Liver (tissue), 9 donors: Measurements from ENCODE around the gene SLC18A3. TPM values are rescaled to one million over a fixed set of nuclear protein-coding genes. Genes with fewer than 3 reads are reported as not detected.

ENCODE experiments used
- DNase-seq: peaks from one replicate; pipeline ENCODE4 v3.0.0-alpha.2; 2017; ENCODE audit warnings: low spot score
- H3K27ac ChIP-seq, 2 donors: one replicate each; pipeline ENCODE4 v1.7.0; 2013; ENCODE audit warnings: inconsistent platforms in 2 of 2, low read length in 2 of 2, control low read depth in 1 of 2, low read depth in 1 of 2, mild to moderate bottlenecking in 1 of 2
- H3K27me3 ChIP-seq, 4 donors: one replicate each; pipeline versions ENCODE4 v1.6.1 to v1.7.0; 2013; ENCODE audit warnings: low read length in 3 of 4, inconsistent platforms in 1 of 4, mild to moderate bottlenecking in 1 of 4, moderate library complexity in 1 of 4; ENCODE audit not compliant: control insufficient read depth in 4 of 4, insufficient read depth in 4 of 4
- H3K36me3 ChIP-seq, 4 donors: one replicate each; pipeline versions ENCODE4 v1.6.1 to v1.7.0; 2013; ENCODE audit warnings: low read length in 3 of 4, mild to moderate bottlenecking in 3 of 4, low read depth in 1 of 4, moderate library complexity in 1 of 4; ENCODE audit not compliant: control insufficient read depth in 4 of 4, insufficient read depth in 3 of 4
- H3K4me1 ChIP-seq, 4 donors: one replicate each; pipeline versions ENCODE4 v1.6.1 to v1.7.0; 2013; ENCODE audit warnings: low read length in 3 of 4, mild to moderate bottlenecking in 3 of 4, moderate library complexity in 1 of 4; ENCODE audit not compliant: control insufficient read depth in 4 of 4, insufficient read depth in 4 of 4
- H3K4me3 ChIP-seq, 3 donors: one replicate each; pipeline versions ENCODE4 v1.6.1 to v1.7.0; 2013; ENCODE audit warnings: low read length in 3 of 3, control low read depth in 1 of 3, low read depth in 1 of 3, mild to moderate bottlenecking in 1 of 3
- H3K9ac ChIP-seq, 2 donors: one replicate each; pipeline ENCODE4 v1.7.0; 2013; ENCODE audit warnings: low read length in 2 of 2, mild to moderate bottlenecking in 2 of 2, moderate library complexity in 2 of 2, control low read depth in 1 of 2, low read depth in 1 of 2
- H3K9me3 ChIP-seq, 4 donors: one replicate each; pipeline versions ENCODE4 v1.6.1 to v1.7.0; 2013; ENCODE audit warnings: low read length in 3 of 4; ENCODE audit not compliant: control insufficient read depth in 4 of 4
- ATF3 ChIP-seq: IDR thresholded peaks from 2 replicates; pipeline ENCODE4 v1.6.1; 2016; ENCODE audit warnings: antibody characterized with exemption
- CTCF ChIP-seq: fragments of 150-350 bp; IDR thresholded peaks from 2 replicates; pipeline ENCODE4 v1.5.1; 2017; ENCODE audit warnings: improper control_type of control experiment, low read depth, low read length; ENCODE audit not compliant: missing input control
- EGR1 ChIP-seq, 2 donors: IDR thresholded peaks; 2 replicates each; pipeline ENCODE4 v1.6.1; 2016 to 2018; ENCODE audit warnings: antibody characterized with exemption in 2 of 2, low read depth in 2 of 2
- FOXA1 ChIP-seq: IDR thresholded peaks from 2 replicates; pipeline ENCODE4 v1.6.1; 2016; ENCODE audit warnings: antibody characterized with exemption
- FOXA2 ChIP-seq: IDR thresholded peaks from 2 replicates; pipeline ENCODE4 v1.6.1; 2016; ENCODE audit warnings: antibody characterized with exemption
- GABPA ChIP-seq, 2 donors: IDR thresholded peaks in 1 of 2; conservative IDR thresholded peaks in 1 of 2; 2 replicates each; pipeline ENCODE4 v1.6.1; 2016; ENCODE audit warnings: antibody characterized with exemption in 2 of 2, mild to moderate bottlenecking in 1 of 2, moderate library complexity in 1 of 2
- HNF4A ChIP-seq, 2 donors: conservative IDR thresholded peaks; 2 replicates each; pipeline ENCODE4 v1.6.1; 2016; ENCODE audit warnings: antibody characterized with exemption in 2 of 2, mild to moderate bottlenecking in 2 of 2
- HNF4G ChIP-seq: IDR thresholded peaks from 2 replicates; pipeline ENCODE4 v1.6.1; 2016; ENCODE audit warnings: antibody characterized with exemption
- JUND ChIP-seq, 2 donors: IDR thresholded peaks; 2 replicates each; pipeline ENCODE4 v1.6.1; 2016; ENCODE audit warnings: antibody characterized with exemption in 2 of 2
- MAX ChIP-seq: IDR thresholded peaks from 2 replicates; pipeline ENCODE4 v1.6.1; 2016; ENCODE audit warnings: antibody characterized with exemption
- NR2F2 ChIP-seq: IDR thresholded peaks from 2 replicates; pipeline ENCODE4 v1.6.1; 2016; ENCODE audit warnings: antibody characterized with exemption
- RAD21 ChIP-seq, 2 donors: IDR thresholded peaks; 2 replicates each; pipeline ENCODE4 v1.6.1; 2016; ENCODE audit warnings: antibody characterized with exemption in 2 of 2, mild to moderate bottlenecking in 2 of 2
- REST ChIP-seq: IDR thresholded peaks from 2 replicates; pipeline ENCODE4 v1.6.1; 2016; ENCODE audit warnings: antibody characterized with exemption, mild to moderate bottlenecking
- RXRA ChIP-seq, 2 donors: IDR thresholded peaks; 2 replicates each; pipeline ENCODE4 v1.6.1; 2017 to 2018; ENCODE audit warnings: antibody characterized with exemption in 2 of 2, mild to moderate bottlenecking in 1 of 2
- SP1 ChIP-seq: IDR thresholded peaks from 2 replicates; pipeline ENCODE4 v1.6.1; 2018; ENCODE audit warnings: antibody characterized with exemption, mild to moderate bottlenecking
- TAF1 ChIP-seq: conservative IDR thresholded peaks from 2 replicates; pipeline ENCODE4 v1.6.1; 2016; ENCODE audit warnings: antibody characterized with exemption, mild to moderate bottlenecking
- YY1 ChIP-seq: IDR thresholded peaks from 2 replicates; pipeline ENCODE4 v1.6.1; 2016; ENCODE audit warnings: antibody characterized with exemption, mild to moderate bottlenecking
- ZBTB33 ChIP-seq: IDR thresholded peaks from 2 replicates; pipeline ENCODE4 v1.6.1; 2016; ENCODE audit warnings: antibody characterized with exemption
- WGBS: extraction: QIAGEN DNeasy Blood & Tissue Kit; methylation state at CpG from one replicate; pipeline ENCODE4 v1.1.7; 2013; 5-methylcytosine and 5-hydroxymethylcytosine counted together
- polyA plus RNA-seq, 2 donors: library from polyadenylated mRNA; stranded (reverse) in 1 of 2; unstranded in 1 of 2; fragments of 200-250 nt in 1 of 2; fragments of >200 nt in 1 of 2; fragmentation: Nextera tagmentation in 1 of 2; extraction: Ambion mirVana in 1 of 2; gene quantifications; one replicate each; pipeline versions ENCODE4 v1.2.1 to v1.2.3, GENCODE V29; 2013 to 2015
- total RNA-seq, 2 donors: library from RNA; depleted of rRNA; stranded (reverse); fragments of >200 nt; gene quantifications; one replicate each; pipeline ENCODE4 v1.2.3, GENCODE V29; 2014
- donor health status: healthy.
- donor health status: healthy.
- donor health status: healthy.
- donor health status: healthy.
- donor health status: healthy.

The SLC18A3 gene
- total and polyA plus RNA-seq, 4 donors = not detected

GRCh38 chr10:49596493-49596809 lies 13.7 kb upstream of the SLC18A3 start:
- Histone ChIP-seq H3K27ac (no peak overlapping the region), H3K9me3 (no peaks in the 10 kb centered on the region), H3K4me1 (peaks cover 0 to 2% (median 0%) of the 10 kb centered on the region in 4 donors), H3K9ac (no peak overlapping the region), H3K27me3 (no peaks in the 10 kb centered on the region), H3K4me3 (no peak overlapping the region), H3K36me3 (no peaks in the 10 kb centered on the region)
- peak; percentile 27 for DNase-seq
- WGBS = 45% methylated on average over 3 of the region's 3 CpGs
- TF ChIP-seq MAX (no peak), RXRA (IDR thresholded peaks at IDR 0.05) (no peak), GABPA (IDR thresholded peaks at IDR 0.05 in 1 of 2, conservative IDR thresholded peaks at IDR 0.05 in 1 of 2) (no peak), TAF1 (no peak), FOXA1 (no peak), SP1 (no peak), YY1 (no peak), ZBTB33 (no peak), JUND (IDR thresholded peaks at IDR 0.05) (no peak), CTCF (no peak), FOXA2 (no peak), RAD21 (IDR thresholded peaks at IDR 0.05) (no peak), ATF3 (no peak)

- Histone ChIP-seq H3K36me3 (no peaks in the 10 kb centered on the region), H3K27ac (no peak overlapping the region), H3K9me3 (no peaks in the 10 kb centered on the region), H3K4me3 (no peak overlapping the region), H3K4me1 (peaks cover 0 to 2% (median 0%) of the 10 kb centered on the region in 4 donors), H3K27me3 (peaks cover 0 to 3% (median 0%) of the 10 kb centered on the region in 4 donors), H3K9ac (no peak overlapping the region)
- no peak for DNase-seq
- TF ChIP-seq CTCF (no peak), ATF3 (no peak), MAX (no peak), FOXA2 (no peak), JUND (IDR thresholded peaks at IDR 0.05) (no peak), RAD21 (IDR thresholded peaks at IDR 0.05) (no peak), NR2F2 (no peak), EGR1 (IDR thresholded peaks at IDR 0.05; ENCODE audit: low read depth in 2 of 2) (no peak), ZBTB33 (no peak), REST (no peak), HNF4A (conservative IDR thresholded peaks at IDR 0.05) (no peak), YY1 (no peak), HNF4G (no peak), GABPA (IDR thresholded peaks at IDR 0.05 in 1 of 2, conservative IDR thresholded peaks at IDR 0.05 in 1 of 2) (no peak), FOXA1 (no peak), TAF1 (no peak)
- 66% methylated on average over 3 of the region's 3 CpGs for WGBS
These were observed 13.3 kb upstream of the SLC18A3 start for GRCh38 chr10:49596836-49597235.
